SK-N-SH (cell line): ENCODE data around the gene LARP4.

Source experiments
- CTCF ChIP-seq: fragments of 200-600 bp; sonication (generic); IDR thresholded peaks from 2 replicates; pipeline ENCODE4 v1.6.1; 2017; ENCODE audit warnings: antibody characterized with exemption, mild to moderate bottlenecking, moderate library complexity
- EP300 ChIP-seq, 2 experiments: IDR thresholded peaks; 2 replicates each; pipeline versions ENCODE4 v1.4.0 to v1.6.1; 2012; ENCODE audit warnings: borderline replicate concordance in 1 of 2, low read depth in 1 of 2, low read length in 1 of 2
- EZH2phosphoT487 ChIP-seq: fragments of 200-600 bp; sonication (generic); IDR thresholded peaks from 2 replicates; pipeline ENCODE4 v1.6.1; 2017; ENCODE audit warnings: low read depth, mixed run types, mild to moderate bottlenecking, antibody characterized with exemption, moderate library complexity, borderline replicate concordance
- MAX ChIP-seq: IDR thresholded peaks from 2 replicates; pipeline ENCODE4 v1.4.0; 2012; ENCODE audit warnings: low read depth
- MEF2A ChIP-seq: IDR thresholded peaks from 2 replicates; pipeline ENCODE4 v1.4.0; 2012; ENCODE audit warnings: low read depth, borderline replicate concordance
- NRF1 ChIP-seq: IDR thresholded peaks from 2 replicates; pipeline ENCODE4 v1.6.1; 2012; ENCODE audit warnings: low read depth, mild to moderate bottlenecking, low read length
- RAD21 ChIP-seq: IDR thresholded peaks from 2 replicates; pipeline ENCODE4 v1.6.1; 2012; ENCODE audit warnings: mild to moderate bottlenecking, low read length
- RFX5 ChIP-seq: IDR thresholded peaks from 2 replicates; pipeline ENCODE4 v1.6.1; 2012; ENCODE audit warnings: mild to moderate bottlenecking, improper control_type of control experiment, low read length
- SIN3A ChIP-seq: IDR thresholded peaks from 2 replicates; pipeline ENCODE4 v1.6.1; 2012; ENCODE audit warnings: low read depth, mild to moderate bottlenecking, low read length, moderate library complexity, borderline replicate concordance
- TAF1 ChIP-seq: IDR thresholded peaks from 2 replicates; pipeline ENCODE4 v1.6.1; 2012; ENCODE audit warnings: low read depth, mild to moderate bottlenecking, low read length, moderate library complexity, borderline replicate concordance
- TCF12 ChIP-seq: IDR thresholded peaks from 2 replicates; pipeline ENCODE4 v1.4.0; 2012

DNA sequence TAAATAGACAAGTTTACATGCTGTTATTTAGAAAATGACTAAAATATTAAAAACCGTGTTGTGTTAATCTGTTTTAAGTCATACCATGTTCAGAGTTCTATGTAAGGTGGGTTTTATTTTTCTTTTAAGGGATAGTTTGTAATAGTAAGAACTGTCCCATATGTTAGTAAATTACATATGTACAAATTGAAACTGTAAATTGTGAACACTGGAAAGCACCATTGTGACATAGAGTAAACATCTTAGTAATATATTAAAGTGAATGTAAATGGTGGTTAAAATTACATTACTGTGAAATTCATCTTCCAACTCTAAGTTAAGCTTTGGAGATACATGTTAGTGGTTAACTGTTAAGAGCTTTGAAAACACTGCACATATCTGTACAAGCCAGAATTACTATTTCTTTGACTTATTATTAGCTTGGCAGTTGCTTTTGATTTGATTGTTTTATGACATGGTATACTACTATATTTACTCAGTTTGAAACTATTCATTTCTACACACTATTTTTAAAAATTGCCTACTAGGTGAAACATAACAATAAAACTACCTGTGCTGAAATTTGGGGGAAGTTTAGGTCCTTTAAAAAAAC, 76.7 kb downstream of the LARP4 start:
- TF ChIP-seq RAD21, result no peak
- TF ChIP-seq CTCF, result no peak
- no peak for TF ChIP-seq MAX
- no peak for TF ChIP-seq NRF1
- TF ChIP-seq RFX5, result no peak
- no peak for TF ChIP-seq MEF2A
- no peak for TF ChIP-seq TAF1
- no peak for TF ChIP-seq TCF12
- no peak for TF ChIP-seq SIN3A
- no peak for TF ChIP-seq EZH2phosphoT487
- TF ChIP-seq EP300 (IDR thresholded peaks at IDR 0.05; ENCODE audit: borderline replicate concordance in 1 of 2, low read depth in 1 of 2, low read length in 1 of 2), result no peak
